Measurements from ENCODE around the gene GPR158.

- no peak for TF ChIP-seq POLR2A (IDR thresholded peaks at IDR 0.05; ENCODE audit: low read depth, low read length)
- no peak for TF ChIP-seq TAF1 (IDR thresholded peaks at IDR 0.05; ENCODE audit: borderline replicate concordance, low read depth, low read length)
Measured at GRCh38 chr10:25565570-25565969, 390.8 kb downstream of the GPR158 start.

All from GM12892 (cell line).